A673 (cell line): ENCODE results near the gene TMEM203. TPM values are rescaled to one million over a fixed set of nuclear protein-coding genes. Genes with fewer than 3 reads are reported as not detected.

Experiments
- BruUV-seq: library from RNA; stranded (reverse); fragments of 400-500 nt; replicated peaks from 2 replicates; lab custom pipeline; 2021; lab: Mats Ljungman, UMichigan
- CTCF ChIA-PET: fragments of 300-600 bp; sonication (Branson Sonifier 250); formaldehyde crosslinking; loops from one replicate; lab custom pipeline; 2022; ENCODE audit warnings: antibody characterized with exemption; lab: Charles Lee
- POLR2A ChIA-PET: fragments of 300-600 bp; sonication (Branson Sonifier 250); formaldehyde crosslinking; loops from one replicate; lab custom pipeline; 2022; ENCODE audit warnings: antibody characterized with exemption; ENCODE audit not compliant: low non-redundant PET; lab: Charles Lee
- DNase-seq: peaks from one replicate; pipeline ENCODE4 v3.0.0-alpha.2; 2015; ENCODE audit warnings: low spot score
- H3K27ac ChIP-seq: fragments of 200-600 bp; sonication (generic); 2 replicates; pipeline ENCODE4 v1.5.1; 2016; ENCODE audit warnings: mixed run types, low read depth, mild to moderate bottlenecking, mixed read lengths, antibody characterized with exemption, low read length; ENCODE audit not compliant: poor library complexity, severe bottlenecking
- H3K27me3 ChIP-seq: fragments of 200-600 bp; sonication (generic); replicated peaks from 2 replicates; pipeline ENCODE4 v1.6.1; 2017; ENCODE audit warnings: mixed run types, low read depth, mild to moderate bottlenecking, mixed read lengths, antibody characterized with exemption, low read length; ENCODE audit not compliant: insufficient read depth, poor library complexity
- H3K36me3 ChIP-seq: fragments of 200-600 bp; sonication (generic); 2 replicates; pipeline ENCODE4 v1.6.1; 2016; ENCODE audit warnings: mixed run types, mild to moderate bottlenecking, mixed read lengths, antibody characterized with exemption, low read length; ENCODE audit not compliant: insufficient read depth, poor library complexity, severe bottlenecking
- H3K4me1 ChIP-seq: fragments of 200-600 bp; sonication (generic); 2 replicates; pipeline ENCODE4 v1.6.1; 2017; ENCODE audit warnings: mixed run types, mild to moderate bottlenecking, mixed read lengths, antibody characterized with exemption, low read length; ENCODE audit not compliant: insufficient read depth, poor library complexity, severe bottlenecking
- H3K4me3 ChIP-seq: fragments of 200-600 bp; sonication (generic); 2 replicates; pipeline ENCODE4 v1.5.1; 2016; ENCODE audit warnings: low read depth, mixed run types, mild to moderate bottlenecking, mixed read lengths, low read length; ENCODE audit not compliant: poor library complexity, severe bottlenecking
- H3K9me3 ChIP-seq: fragments of 200-600 bp; sonication (generic); 2 replicates; pipeline ENCODE4 v1.6.1; 2016; ENCODE audit warnings: mixed run types, low read depth, mild to moderate bottlenecking, mixed read lengths, antibody characterized with exemption, low read length; ENCODE audit not compliant: poor library complexity, severe bottlenecking
- CTCF ChIP-seq: fragments of 300-800, 200-600 bp; sonication (generic); conservative IDR thresholded peaks from 2 replicates; pipeline ENCODE4 v1.5.1; 2017; ENCODE audit warnings: low read depth, mild to moderate bottlenecking, antibody characterized with exemption, low read length, moderate library complexity, mixed read lengths
- EZH2 ChIP-seq: fragments of 200-600 bp; sonication (generic); IDR thresholded peaks from 2 replicates; pipeline ENCODE4 v1.6.1; 2017; ENCODE audit warnings: borderline replicate concordance, low read depth, mild to moderate bottlenecking, mixed read lengths, antibody characterized with exemption, low read length; ENCODE audit not compliant: poor library complexity, severe bottlenecking
- intact Hi-C: fragments of 100-400 bp; cut with micrococcal nuclease; formaldehyde crosslinking; loops from one replicate; pipeline ENCODE4 v1.10.0; 2022; ENCODE audit not compliant: unreplicated experiment
- total RNA-seq: library from RNA; stranded (reverse); gene quantifications from 2 replicates; pipeline ENCODE4 v1.2.3, GENCODE V29; 2021

Gene TMEM203
- total RNA-seq, 1 experiment from 2014 or later: 37.5 TPM

- BruUV-seq: no TSS peak
- intact Hi-C loops: loop anchor here (2.0 kb wide), 1 partner anchor 41 kb away; the partner anchor contains the start of gene TUBB4B
- CTCF ChIA-PET: no interaction called here
- peaks cover 31% of the 10 kb centered on the region for H3K4me1 ChIP-seq
- no peaks in the 10 kb centered on the region for H3K27me3 ChIP-seq
- POLR2A ChIA-PET: no interaction called here
- H3K9me3 ChIP-seq: no peaks in the 10 kb centered on the region
- peak overlapping the region; percentile 23 for H3K27ac ChIP-seq
- peaks cover 6% of the 10 kb centered on the region for H3K36me3 ChIP-seq
- no peak for TF ChIP-seq EZH2
- peak overlapping the region; percentile 59 for H3K4me3 ChIP-seq
- DNase-seq: no peak
Observed at GRCh38 chr9:137199411-137200121, 5.9 kb downstream of the TMEM203 start.

- peaks cover under 1% of the 10 kb centered on the region for H3K36me3 ChIP-seq
- TF ChIP-seq CTCF (no peak), EZH2 (no peak)
- peak overlapping the region; percentile 23 for H3K27ac ChIP-seq
- ChIA-PET CTCF (no interaction called here), POLR2A (no interaction called here)
- H3K4me1 ChIP-seq: peaks cover 24% of the 10 kb centered on the region
- intact Hi-C loops: no loop called here
- BruUV-seq: no TSS peak
- no peaks in the 10 kb centered on the region for H3K27me3 ChIP-seq
- DNase-seq: no peak
- H3K9me3 ChIP-seq: no peaks in the 10 kb centered on the region
- H3K4me3 ChIP-seq: peak overlapping the region; percentile 59
Observed at GRCh38 chr9:137198902-137199283, 6.6 kb downstream of the TMEM203 start.

- POLR2A ChIA-PET: no interaction called here
- Histone ChIP-seq H3K4me3 (no peak overlapping the region), H3K36me3 (no peaks in the 10 kb centered on the region), H3K27me3 (no peaks in the 10 kb centered on the region), H3K9me3 (no peaks in the 10 kb centered on the region), H3K27ac (peak overlapping the region; percentile 23), H3K4me1 (peaks cover 23% of the 10 kb centered on the region)
- no TSS peak for BruUV-seq
- TF ChIP-seq EZH2 (no peak), CTCF (no peak)
- intact Hi-C loops: no loop called here
- CTCF ChIA-PET: no interaction called here
- no peak for DNase-seq
Observed at GRCh38 chr9:137198051-137198901, 7.2 kb downstream of the TMEM203 start.
